WTC11 (cell line): ENCODE measurements around the gene CDS1. TPM values are rescaled to one million over a fixed set of nuclear protein-coding genes. Genes with fewer than 3 reads are reported as not detected.

ENCODE experiments used
- ATAC-seq: fragments of 200-7000 bp; cut with Tn5 transposase; 2 replicates; pipeline ENCODE4 v1.10.0; 2021; ENCODE audit warnings: mild to moderate bottlenecking, moderate library complexity
- CTCF ChIA-PET: fragments of 300-600 bp; sonication (Branson Sonifier 250); formaldehyde crosslinking; loops from one replicate; lab custom pipeline; 2021; ENCODE audit warnings: antibody characterized with exemption; lab: Charles Lee
- POLR2A ChIA-PET: fragments of 350-600 bp; sonication (Branson Sonifier 250); formaldehyde crosslinking; loops from one replicate; lab custom pipeline; 2021; ENCODE audit warnings: antibody characterized with exemption; lab: Charles Lee
- DNase-seq: peaks from one replicate; pipeline ENCODE4 v3.0.0; 2021; ENCODE audit warnings: low spot score
- H3K27ac Mint-ChIP-seq: 2 replicates; pipeline ENCODE4 v1.8.0; 2021; ENCODE audit warnings: mixed read lengths
- H3K27me3 Mint-ChIP-seq: 2 replicates; pipeline ENCODE4 v1.8.0; 2021; ENCODE audit warnings: low read depth, mild to moderate bottlenecking, moderate library complexity, mixed read lengths
- H3K36me3 Mint-ChIP-seq: 2 replicates; pipeline ENCODE4 v1.8.0; 2021; ENCODE audit warnings: mixed read lengths
- H3K4me1 Mint-ChIP-seq: 2 replicates; pipeline ENCODE4 v1.8.0; 2022; ENCODE audit warnings: mixed read lengths
- H3K4me3 Mint-ChIP-seq: 2 replicates; pipeline ENCODE4 v1.8.0; 2021; ENCODE audit warnings: mild to moderate bottlenecking, moderate library complexity, mixed read lengths
- H3K9me3 Mint-ChIP-seq: 2 replicates; pipeline ENCODE4 v1.8.0; 2021; ENCODE audit warnings: mixed read lengths
- ESRRA ChIP-seq: sonication (generic); formaldehyde crosslinking; IDR thresholded peaks from 2 replicates; pipeline ENCODE4 v1.8.1; 2022; ENCODE audit warnings: mild to moderate bottlenecking, missing genetic modification reagents, borderline replicate concordance
- FOXK1 ChIP-seq: sonication (generic); formaldehyde crosslinking; IDR thresholded peaks from 2 replicates; pipeline ENCODE4 v1.8.0; 2022; ENCODE audit warnings: mild to moderate bottlenecking, moderate library complexity, missing genetic modification reagents
- FOXP1 ChIP-seq: sonication (generic); formaldehyde crosslinking; IDR thresholded peaks from 2 replicates; pipeline ENCODE4 v1.8.0; 2022; ENCODE audit warnings: missing genetic modification reagents, mild to moderate bottlenecking, moderate library complexity, borderline replicate concordance
- GABPB1 ChIP-seq: sonication (generic); formaldehyde crosslinking; IDR thresholded peaks from 2 replicates; pipeline ENCODE4 v1.8.1; 2023; ENCODE audit warnings: mild to moderate bottlenecking, missing genetic modification reagents
- JAZF1 ChIP-seq: fragments of 250-450 bp; sonication (Bioruptor Pico); IDR thresholded peaks from 2 replicates; pipeline ENCODE4 v1.9.0; 2021; ENCODE audit warnings: moderate library complexity, mild to moderate bottlenecking, inconsistent platforms
- KAT7 ChIP-seq: sonication (generic); formaldehyde crosslinking; IDR thresholded peaks from 2 replicates; pipeline ENCODE4 v1.8.1; 2023; ENCODE audit warnings: missing genetic modification reagents, mild to moderate bottlenecking, borderline replicate concordance
- MYBL2 ChIP-seq: sonication (generic); formaldehyde crosslinking; IDR thresholded peaks from 2 replicates; pipeline ENCODE4 v1.8.1; 2023; ENCODE audit warnings: mild to moderate bottlenecking, moderate library complexity, missing genetic modification reagents
- NFYB ChIP-seq: sonication (generic); formaldehyde crosslinking; conservative IDR thresholded peaks from 2 replicates; pipeline ENCODE4 v1.8.0; 2022; ENCODE audit warnings: low read depth, missing genetic modification reagents
- SP1 ChIP-seq: sonication (generic); formaldehyde crosslinking; conservative IDR thresholded peaks from 2 replicates; pipeline ENCODE4 v1.8.1; 2022; ENCODE audit warnings: missing genetic modification reagents
- TEAD1 ChIP-seq: sonication (generic); formaldehyde crosslinking; IDR thresholded peaks from 2 replicates; pipeline ENCODE4 v1.8.0; 2022; ENCODE audit warnings: mild to moderate bottlenecking, missing genetic modification reagents
- TEAD4 ChIP-seq: sonication (generic); formaldehyde crosslinking; IDR thresholded peaks from 2 replicates; pipeline ENCODE4 v1.8.0; 2022; ENCODE audit warnings: mild to moderate bottlenecking, missing genetic modification reagents
- ZNF232 ChIP-seq: sonication (generic); formaldehyde crosslinking; IDR thresholded peaks from 2 replicates; pipeline ENCODE4 v1.8.0; 2022; ENCODE audit warnings: mild to moderate bottlenecking, missing genetic modification reagents
- ZNF263 ChIP-seq: sonication (generic); formaldehyde crosslinking; IDR thresholded peaks from 2 replicates; pipeline ENCODE4 v1.8.1; 2022; ENCODE audit warnings: low read depth, mild to moderate bottlenecking, moderate library complexity, missing genetic modification reagents
- total RNA-seq: library from RNA; stranded (reverse); gene quantifications from 3 replicates; pipeline ENCODE4 v1.2.3, GENCODE V29; 2021
- TF ChIP-seq, protein P1 (sequence below): sonication (generic); formaldehyde crosslinking; IDR thresholded peaks from 2 replicates; pipeline ENCODE4 v1.8.1; 2023; ENCODE audit warnings: mild to moderate bottlenecking, missing genetic modification reagents, moderate library complexity
- TF ChIP-seq, protein P2 (sequence below): fragments of 250-450 bp; sonication (Bioruptor Pico); IDR thresholded peaks from 2 replicates; pipeline ENCODE4 v1.9.0; 2021; ENCODE audit warnings: moderate library complexity, mild to moderate bottlenecking, inconsistent platforms, borderline replicate concordance
- TF ChIP-seq, protein P3 (sequence below): sonication (generic); formaldehyde crosslinking; IDR thresholded peaks from 2 replicates; pipeline ENCODE4 v1.8.1; 2023; ENCODE audit warnings: mild to moderate bottlenecking, missing genetic modification reagents
- TF ChIP-seq, protein P4 (sequence below): fragments of 250-450 bp; sonication (Bioruptor Pico); IDR thresholded peaks from 2 replicates; pipeline ENCODE4 v1.8.0; 2021; ENCODE audit warnings: mild to moderate bottlenecking
- TF ChIP-seq, protein P5 (sequence below): sonication (generic); formaldehyde crosslinking; IDR thresholded peaks from 2 replicates; pipeline ENCODE4 v1.8.1; 2022; ENCODE audit warnings: mild to moderate bottlenecking, missing genetic modification reagents, moderate library complexity, borderline replicate concordance
- TF ChIP-seq, protein P6 (sequence below): sonication (generic); formaldehyde crosslinking; IDR thresholded peaks from 2 replicates; pipeline ENCODE4 v1.8.0; 2023; ENCODE audit warnings: missing genetic modification reagents, mild to moderate bottlenecking, borderline replicate concordance
- TF ChIP-seq, protein P7 (sequence below): sonication (generic); formaldehyde crosslinking; IDR thresholded peaks from 2 replicates; pipeline ENCODE4 v1.8.1; 2023; ENCODE audit warnings: mild to moderate bottlenecking, moderate library complexity, missing genetic modification reagents

The CDS1 gene
- total RNA-seq, 1 experiment from 2014 or later = 18.3 TPM

DNA sequence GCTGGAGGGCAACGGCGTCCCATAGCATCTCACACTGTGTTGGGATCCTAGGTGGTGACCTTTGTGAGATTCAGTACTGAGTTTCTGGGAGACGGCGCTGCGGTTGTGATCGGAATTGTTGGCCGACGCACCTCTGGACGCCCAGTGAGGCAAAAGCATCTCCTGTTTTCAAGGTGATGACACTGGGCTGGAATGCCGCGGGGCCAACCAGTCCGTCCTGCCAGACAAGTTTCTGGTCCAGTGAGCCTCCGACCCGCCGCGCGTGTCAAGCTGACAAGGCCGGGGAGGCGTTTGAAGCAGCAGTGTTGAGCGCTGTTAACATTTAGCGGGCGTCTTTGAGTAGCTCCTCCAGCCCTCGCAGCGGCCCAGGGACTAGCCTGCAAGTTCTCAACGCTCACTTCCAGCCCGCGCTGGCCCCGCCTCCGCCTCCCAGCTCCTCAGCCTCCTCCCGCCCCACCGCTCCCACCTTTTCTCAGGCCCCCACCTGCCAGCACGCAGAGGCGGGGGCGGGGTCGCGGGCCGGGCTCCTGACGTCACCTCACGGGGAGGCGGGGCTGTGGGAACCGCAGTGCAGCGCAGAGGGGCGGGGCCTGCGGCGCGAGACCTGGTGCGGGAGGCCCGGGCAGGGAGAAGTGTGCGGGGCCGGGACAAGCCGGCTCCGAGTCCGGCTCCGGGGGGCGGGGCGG, 482 bp upstream of the CDS1 start:
- H3K36me3 Mint-ChIP-seq = peaks cover 16% of the 10 kb centered on the region
- peak; percentile 49 for TF ChIP-seq GABPB1
- no peak for TF ChIP-seq ZNF232 (CRISPR knock-in tag)
- TF ChIP-seq, protein P1, sequence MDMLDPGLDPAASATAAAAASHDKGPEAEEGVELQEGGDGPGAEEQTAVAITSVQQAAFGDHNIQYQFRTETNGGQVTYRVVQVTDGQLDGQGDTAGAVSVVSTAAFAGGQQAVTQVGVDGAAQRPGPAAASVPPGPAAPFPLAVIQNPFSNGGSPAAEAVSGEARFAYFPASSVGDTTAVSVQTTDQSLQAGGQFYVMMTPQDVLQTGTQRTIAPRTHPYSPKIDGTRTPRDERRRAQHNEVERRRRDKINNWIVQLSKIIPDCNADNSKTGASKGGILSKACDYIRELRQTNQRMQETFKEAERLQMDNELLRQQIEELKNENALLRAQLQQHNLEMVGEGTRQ = peak; percentile 46
- peak; percentile 41; the same call in 1 of the 2 replicates for TF ChIP-seq FOXK1 (CRISPR knock-in tag)
- TF ChIP-seq, protein P2, sequence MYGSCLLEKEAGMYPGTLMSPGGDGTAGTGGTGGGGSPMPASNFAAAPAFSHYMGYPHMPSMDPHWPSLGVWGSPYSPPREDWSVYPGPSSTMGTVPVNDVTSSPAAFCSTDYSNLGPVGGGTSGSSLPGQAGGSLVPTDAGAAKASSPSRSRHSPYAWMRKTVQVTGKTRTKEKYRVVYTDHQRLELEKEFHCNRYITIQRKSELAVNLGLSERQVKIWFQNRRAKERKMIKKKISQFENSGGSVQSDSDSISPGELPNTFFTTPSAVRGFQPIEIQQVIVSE (CRISPR knock-in tag) = no peak
- 0 out of 2 replicates have a peak, but pooled peaks have one; percentile 58 for TF ChIP-seq MYBL2 (CRISPR knock-in tag)
- TF ChIP-seq, protein P3, sequence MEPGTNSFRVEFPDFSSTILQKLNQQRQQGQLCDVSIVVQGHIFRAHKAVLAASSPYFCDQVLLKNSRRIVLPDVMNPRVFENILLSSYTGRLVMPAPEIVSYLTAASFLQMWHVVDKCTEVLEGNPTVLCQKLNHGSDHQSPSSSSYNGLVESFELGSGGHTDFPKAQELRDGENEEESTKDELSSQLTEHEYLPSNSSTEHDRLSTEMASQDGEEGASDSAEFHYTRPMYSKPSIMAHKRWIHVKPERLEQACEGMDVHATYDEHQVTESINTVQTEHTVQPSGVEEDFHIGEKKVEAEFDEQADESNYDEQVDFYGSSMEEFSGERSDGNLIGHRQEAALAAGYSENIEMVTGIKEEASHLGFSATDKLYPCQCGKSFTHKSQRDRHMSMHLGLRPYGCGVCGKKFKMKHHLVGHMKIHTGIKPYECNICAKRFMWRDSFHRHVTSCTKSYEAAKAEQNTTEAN (CRISPR knock-in tag) = peak; percentile 30; the same call in 1 of the 2 replicates
- TF ChIP-seq TEAD1 = peak; percentile 42; the same call in 1 of the 2 replicates
- no peak for TF ChIP-seq ZNF263 (CRISPR knock-in tag)
- TF ChIP-seq, protein P4, sequence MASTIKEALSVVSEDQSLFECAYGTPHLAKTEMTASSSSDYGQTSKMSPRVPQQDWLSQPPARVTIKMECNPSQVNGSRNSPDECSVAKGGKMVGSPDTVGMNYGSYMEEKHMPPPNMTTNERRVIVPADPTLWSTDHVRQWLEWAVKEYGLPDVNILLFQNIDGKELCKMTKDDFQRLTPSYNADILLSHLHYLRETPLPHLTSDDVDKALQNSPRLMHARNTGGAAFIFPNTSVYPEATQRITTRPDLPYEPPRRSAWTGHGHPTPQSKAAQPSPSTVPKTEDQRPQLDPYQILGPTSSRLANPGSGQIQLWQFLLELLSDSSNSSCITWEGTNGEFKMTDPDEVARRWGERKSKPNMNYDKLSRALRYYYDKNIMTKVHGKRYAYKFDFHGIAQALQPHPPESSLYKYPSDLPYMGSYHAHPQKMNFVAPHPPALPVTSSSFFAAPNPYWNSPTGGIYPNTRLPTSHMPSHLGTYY = 0 out of 2 replicates have a peak, but pooled peaks have one; percentile 50
- 0 out of 2 replicates have a peak, but pooled peaks have one; percentile 45 for TF ChIP-seq TEAD4 (CRISPR knock-in tag)
- 0 out of 2 replicates have a peak, but pooled peaks have one; percentile 29 for TF ChIP-seq ESRRA (CRISPR knock-in tag)
- TF ChIP-seq, protein P5, sequence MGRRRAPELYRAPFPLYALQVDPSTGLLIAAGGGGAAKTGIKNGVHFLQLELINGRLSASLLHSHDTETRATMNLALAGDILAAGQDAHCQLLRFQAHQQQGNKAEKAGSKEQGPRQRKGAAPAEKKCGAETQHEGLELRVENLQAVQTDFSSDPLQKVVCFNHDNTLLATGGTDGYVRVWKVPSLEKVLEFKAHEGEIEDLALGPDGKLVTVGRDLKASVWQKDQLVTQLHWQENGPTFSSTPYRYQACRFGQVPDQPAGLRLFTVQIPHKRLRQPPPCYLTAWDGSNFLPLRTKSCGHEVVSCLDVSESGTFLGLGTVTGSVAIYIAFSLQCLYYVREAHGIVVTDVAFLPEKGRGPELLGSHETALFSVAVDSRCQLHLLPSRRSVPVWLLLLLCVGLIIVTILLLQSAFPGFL = no peak
- TF ChIP-seq, protein P6, sequence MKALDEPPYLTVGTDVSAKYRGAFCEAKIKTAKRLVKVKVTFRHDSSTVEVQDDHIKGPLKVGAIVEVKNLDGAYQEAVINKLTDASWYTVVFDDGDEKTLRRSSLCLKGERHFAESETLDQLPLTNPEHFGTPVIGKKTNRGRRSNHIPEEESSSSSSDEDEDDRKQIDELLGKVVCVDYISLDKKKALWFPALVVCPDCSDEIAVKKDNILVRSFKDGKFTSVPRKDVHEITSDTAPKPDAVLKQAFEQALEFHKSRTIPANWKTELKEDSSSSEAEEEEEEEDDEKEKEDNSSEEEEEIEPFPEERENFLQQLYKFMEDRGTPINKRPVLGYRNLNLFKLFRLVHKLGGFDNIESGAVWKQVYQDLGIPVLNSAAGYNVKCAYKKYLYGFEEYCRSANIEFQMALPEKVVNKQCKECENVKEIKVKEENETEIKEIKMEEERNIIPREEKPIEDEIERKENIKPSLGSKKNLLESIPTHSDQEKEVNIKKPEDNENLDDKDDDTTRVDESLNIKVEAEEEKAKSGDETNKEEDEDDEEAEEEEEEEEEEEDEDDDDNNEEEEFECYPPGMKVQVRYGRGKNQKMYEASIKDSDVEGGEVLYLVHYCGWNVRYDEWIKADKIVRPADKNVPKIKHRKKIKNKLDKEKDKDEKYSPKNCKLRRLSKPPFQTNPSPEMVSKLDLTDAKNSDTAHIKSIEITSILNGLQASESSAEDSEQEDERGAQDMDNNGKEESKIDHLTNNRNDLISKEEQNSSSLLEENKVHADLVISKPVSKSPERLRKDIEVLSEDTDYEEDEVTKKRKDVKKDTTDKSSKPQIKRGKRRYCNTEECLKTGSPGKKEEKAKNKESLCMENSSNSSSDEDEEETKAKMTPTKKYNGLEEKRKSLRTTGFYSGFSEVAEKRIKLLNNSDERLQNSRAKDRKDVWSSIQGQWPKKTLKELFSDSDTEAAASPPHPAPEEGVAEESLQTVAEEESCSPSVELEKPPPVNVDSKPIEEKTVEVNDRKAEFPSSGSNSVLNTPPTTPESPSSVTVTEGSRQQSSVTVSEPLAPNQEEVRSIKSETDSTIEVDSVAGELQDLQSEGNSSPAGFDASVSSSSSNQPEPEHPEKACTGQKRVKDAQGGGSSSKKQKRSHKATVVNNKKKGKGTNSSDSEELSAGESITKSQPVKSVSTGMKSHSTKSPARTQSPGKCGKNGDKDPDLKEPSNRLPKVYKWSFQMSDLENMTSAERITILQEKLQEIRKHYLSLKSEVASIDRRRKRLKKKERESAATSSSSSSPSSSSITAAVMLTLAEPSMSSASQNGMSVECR (CRISPR knock-in tag) = no peak
- TF ChIP-seq NFYB = no peak
- TF ChIP-seq FOXP1 (CRISPR knock-in tag) = 0 out of 2 replicates have a peak, but pooled peaks have one; percentile 24
- TF ChIP-seq JAZF1 (CRISPR knock-in tag) = no peak
- TF ChIP-seq, protein P7, sequence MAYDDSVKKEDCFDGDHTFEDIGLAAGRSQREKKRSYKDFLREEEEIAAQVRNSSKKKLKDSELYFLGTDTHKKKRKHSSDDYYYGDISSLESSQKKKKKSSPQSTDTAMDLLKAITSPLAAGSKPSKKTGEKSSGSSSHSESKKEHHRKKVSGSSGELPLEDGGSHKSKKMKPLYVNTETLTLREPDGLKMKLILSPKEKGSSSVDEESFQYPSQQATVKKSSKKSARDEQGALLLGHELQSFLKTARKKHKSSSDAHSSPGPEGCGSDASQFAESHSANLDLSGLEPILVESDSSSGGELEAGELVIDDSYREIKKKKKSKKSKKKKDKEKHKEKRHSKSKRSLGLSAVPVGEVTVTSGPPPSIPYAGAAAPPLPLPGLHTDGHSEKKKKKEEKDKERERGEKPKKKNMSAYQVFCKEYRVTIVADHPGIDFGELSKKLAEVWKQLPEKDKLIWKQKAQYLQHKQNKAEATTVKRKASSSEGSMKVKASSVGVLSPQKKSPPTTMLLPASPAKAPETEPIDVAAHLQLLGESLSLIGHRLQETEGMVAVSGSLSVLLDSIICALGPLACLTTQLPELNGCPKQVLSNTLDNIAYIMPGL (CRISPR knock-in tag) = peak; percentile 11; the same call in 1 of the 2 replicates
- 0 out of 2 replicates have a peak, but pooled peaks have one; percentile 44 for TF ChIP-seq KAT7
- peak; percentile 95 for TF ChIP-seq SP1 (CRISPR knock-in tag)
- peak overlapping the region; percentile 65 for H3K4me3 Mint-ChIP-seq
- H3K4me1 Mint-ChIP-seq = peaks cover 64% of the 10 kb centered on the region
- CTCF ChIA-PET = interaction anchor here (0.9 to 1.6 kb wide), 3 partner anchors 11 to 57 kb away, joined by 3 to 7 read pairs (median 3); no protein-coding TSS in a partner anchor
- peak; percentile 99 for DNase-seq
- H3K9me3 Mint-ChIP-seq = peaks cover 15% of the 10 kb centered on the region
- POLR2A ChIA-PET = interaction anchor here (0.6 to 4.1 kb wide), 10 partner anchors 10 to 270 kb away, joined by 3 to 31 read pairs (median 6); no protein-coding TSS in a partner anchor
- H3K27ac Mint-ChIP-seq = peak overlapping the region; percentile 82
- ATAC-seq = peak; percentile 84
- H3K27me3 Mint-ChIP-seq = peaks cover 16% of the 10 kb centered on the region
